HK-2 (cell line): ENCODE measurements around the gene TIMP3.
"Not testable (repeated sequence)": the region's sequence is repeated elsewhere in the genome, so short reads cannot be mapped to it uniquely, and the experiment has no call there.

Experiments
- DNase-seq: peaks from one replicate; pipeline ENCODE4 v3.0.0-alpha.2; 2018; ENCODE audit not compliant: unreplicated experiment

Gene TIMP3

GRCh38 chr22:32854351-32854804 is 52.9 kb downstream of the TIMP3 start:
- no peak for DNase-seq

- DNase-seq = no peak
These were observed 53.7 kb downstream of the TIMP3 start for GRCh38 chr22:32855045-32855756.

GRCh38 chr22:32858121-32858703 is 56.7 kb downstream of the TIMP3 start:
- no peak for DNase-seq

GRCh38 chr22:32858957-32859356 is 57.5 kb downstream of the TIMP3 start:
- DNase-seq = no peak

- no peak for DNase-seq
These were observed 58.2 kb downstream of the TIMP3 start for GRCh38 chr22:32859743-32860142.

- DNase-seq = no peak
These were observed 59.8 kb downstream of the TIMP3 start for GRCh38 chr22:32861330-32861729.

GRCh38 chr22:32862083-32862482 is 60.6 kb downstream of the TIMP3 start:
- no peak for DNase-seq

- DNase-seq = no peak
These were observed 61.6 kb downstream of the TIMP3 start for GRCh38 chr22:32862936-32863661.

- DNase-seq = no peak
These were observed 62.5 kb downstream of the TIMP3 start for GRCh38 chr22:32864041-32864440.

GRCh38 chr22:32864596-32864995 is 63.1 kb downstream of the TIMP3 start:
- DNase-seq = no peak

GRCh38 chr22:32866953-32867352 is 65.4 kb downstream of the TIMP3 start:
- DNase-seq = no peak

GRCh38 chr22:32868946-32869345 is 67.4 kb downstream of the TIMP3 start:
- no peak for DNase-seq

GRCh38 chr22:32870474-32870873 is 69.0 kb downstream of the TIMP3 start:
- DNase-seq = no peak

- DNase-seq = not testable (repeated sequence)
These were observed 72.1 kb downstream of the TIMP3 start for GRCh38 chr22:32873604-32874003.

- DNase-seq = no peak
These were observed 72.9 kb downstream of the TIMP3 start for GRCh38 chr22:32874385-32874784.

GRCh38 chr22:32874976-32875375 is 73.5 kb downstream of the TIMP3 start:
- no peak for DNase-seq

- DNase-seq = no peak
These were observed 75.0 kb downstream of the TIMP3 start for GRCh38 chr22:32876516-32876915.

GRCh38 chr22:32877196-32877595 is 75.7 kb downstream of the TIMP3 start:
- no peak for DNase-seq

- no peak for DNase-seq
These were observed 78.0 kb downstream of the TIMP3 start for GRCh38 chr22:32879550-32879949.

GRCh38 chr22:32880061-32880460 is 78.6 kb downstream of the TIMP3 start:
- no peak for DNase-seq

- no peak for DNase-seq
These were observed 79.0 kb downstream of the TIMP3 start for GRCh38 chr22:32880505-32880892.

- DNase-seq = no peak
These were observed 79.5 kb downstream of the TIMP3 start for GRCh38 chr22:32880893-32881596.
